Liver (tissue), 9 donors: ENCODE data around the gene TECTB. TPM values are rescaled to one million over a fixed set of nuclear protein-coding genes. Genes with fewer than 3 reads are reported as not detected.

Experiments
- DNase-seq: peaks from one replicate; pipeline ENCODE4 v3.0.0-alpha.2; 2017; ENCODE audit warnings: low spot score
- H3K27ac ChIP-seq, 2 donors: one replicate each; pipeline ENCODE4 v1.7.0; 2013; ENCODE audit warnings: inconsistent platforms in 2 of 2, low read length in 2 of 2, control low read depth in 1 of 2, low read depth in 1 of 2, mild to moderate bottlenecking in 1 of 2
- H3K27me3 ChIP-seq, 4 donors: one replicate each; pipeline versions ENCODE4 v1.6.1 to v1.7.0; 2013; ENCODE audit warnings: low read length in 3 of 4, inconsistent platforms in 1 of 4, mild to moderate bottlenecking in 1 of 4, moderate library complexity in 1 of 4; ENCODE audit not compliant: control insufficient read depth in 4 of 4, insufficient read depth in 4 of 4
- H3K36me3 ChIP-seq, 4 donors: one replicate each; pipeline versions ENCODE4 v1.6.1 to v1.7.0; 2013; ENCODE audit warnings: low read length in 3 of 4, mild to moderate bottlenecking in 3 of 4, low read depth in 1 of 4, moderate library complexity in 1 of 4; ENCODE audit not compliant: control insufficient read depth in 4 of 4, insufficient read depth in 3 of 4
- H3K4me1 ChIP-seq, 4 donors: one replicate each; pipeline versions ENCODE4 v1.6.1 to v1.7.0; 2013; ENCODE audit warnings: low read length in 3 of 4, mild to moderate bottlenecking in 3 of 4, moderate library complexity in 1 of 4; ENCODE audit not compliant: control insufficient read depth in 4 of 4, insufficient read depth in 4 of 4
- H3K4me3 ChIP-seq, 3 donors: one replicate each; pipeline versions ENCODE4 v1.6.1 to v1.7.0; 2013; ENCODE audit warnings: low read length in 3 of 3, control low read depth in 1 of 3, low read depth in 1 of 3, mild to moderate bottlenecking in 1 of 3
- H3K9ac ChIP-seq, 2 donors: one replicate each; pipeline ENCODE4 v1.7.0; 2013; ENCODE audit warnings: low read length in 2 of 2, mild to moderate bottlenecking in 2 of 2, moderate library complexity in 2 of 2, control low read depth in 1 of 2, low read depth in 1 of 2
- H3K9me3 ChIP-seq, 4 donors: one replicate each; pipeline versions ENCODE4 v1.6.1 to v1.7.0; 2013; ENCODE audit warnings: low read length in 3 of 4; ENCODE audit not compliant: control insufficient read depth in 4 of 4
- EGR1 ChIP-seq, 2 donors: IDR thresholded peaks; 2 replicates each; pipeline ENCODE4 v1.6.1; 2016 to 2018; ENCODE audit warnings: antibody characterized with exemption in 2 of 2, low read depth in 2 of 2
- GABPA ChIP-seq, 2 donors: IDR thresholded peaks in 1 of 2; conservative IDR thresholded peaks in 1 of 2; 2 replicates each; pipeline ENCODE4 v1.6.1; 2016; ENCODE audit warnings: antibody characterized with exemption in 2 of 2, mild to moderate bottlenecking in 1 of 2, moderate library complexity in 1 of 2
- HNF4A ChIP-seq, 2 donors: conservative IDR thresholded peaks; 2 replicates each; pipeline ENCODE4 v1.6.1; 2016; ENCODE audit warnings: antibody characterized with exemption in 2 of 2, mild to moderate bottlenecking in 2 of 2
- HNF4G ChIP-seq: IDR thresholded peaks from 2 replicates; pipeline ENCODE4 v1.6.1; 2016; ENCODE audit warnings: antibody characterized with exemption
- JUND ChIP-seq, 2 donors: IDR thresholded peaks; 2 replicates each; pipeline ENCODE4 v1.6.1; 2016; ENCODE audit warnings: antibody characterized with exemption in 2 of 2
- NR2F2 ChIP-seq: IDR thresholded peaks from 2 replicates; pipeline ENCODE4 v1.6.1; 2016; ENCODE audit warnings: antibody characterized with exemption
- RAD21 ChIP-seq, 2 donors: IDR thresholded peaks; 2 replicates each; pipeline ENCODE4 v1.6.1; 2016; ENCODE audit warnings: antibody characterized with exemption in 2 of 2, mild to moderate bottlenecking in 2 of 2
- RXRA ChIP-seq, 2 donors: IDR thresholded peaks; 2 replicates each; pipeline ENCODE4 v1.6.1; 2017 to 2018; ENCODE audit warnings: antibody characterized with exemption in 2 of 2, mild to moderate bottlenecking in 1 of 2
- SP1 ChIP-seq: IDR thresholded peaks from 2 replicates; pipeline ENCODE4 v1.6.1; 2018; ENCODE audit warnings: antibody characterized with exemption, mild to moderate bottlenecking
- TAF1 ChIP-seq: conservative IDR thresholded peaks from 2 replicates; pipeline ENCODE4 v1.6.1; 2016; ENCODE audit warnings: antibody characterized with exemption, mild to moderate bottlenecking
- YY1 ChIP-seq: IDR thresholded peaks from 2 replicates; pipeline ENCODE4 v1.6.1; 2016; ENCODE audit warnings: antibody characterized with exemption, mild to moderate bottlenecking
- WGBS: extraction: QIAGEN DNeasy Blood & Tissue Kit; methylation state at CpG from one replicate; pipeline ENCODE4 v1.1.7; 2013; 5-methylcytosine and 5-hydroxymethylcytosine counted together
- polyA plus RNA-seq, 2 donors: library from polyadenylated mRNA; stranded (reverse) in 1 of 2; unstranded in 1 of 2; fragments of 200-250 nt in 1 of 2; fragments of >200 nt in 1 of 2; fragmentation: Nextera tagmentation in 1 of 2; extraction: Ambion mirVana in 1 of 2; gene quantifications; one replicate each; pipeline versions ENCODE4 v1.2.1 to v1.2.3, GENCODE V29; 2013 to 2015
- total RNA-seq, 2 donors: library from RNA; depleted of rRNA; stranded (reverse); fragments of >200 nt; gene quantifications; one replicate each; pipeline ENCODE4 v1.2.3, GENCODE V29; 2014
- TF ChIP-seq, protein P1 (sequence below): IDR thresholded peaks from 2 replicates; pipeline ENCODE4 v1.6.1; 2016; ENCODE audit warnings: antibody characterized with exemption
- TF ChIP-seq, protein P2 (sequence below): fragments of 150-350 bp; IDR thresholded peaks from 2 replicates; pipeline ENCODE4 v1.5.1; 2017; ENCODE audit warnings: improper control_type of control experiment, low read depth, low read length; ENCODE audit not compliant: missing input control
- TF ChIP-seq, protein P3 (sequence below): IDR thresholded peaks from 2 replicates; pipeline ENCODE4 v1.6.1; 2016; ENCODE audit warnings: antibody characterized with exemption
- TF ChIP-seq, protein P4 (sequence below): IDR thresholded peaks from 2 replicates; pipeline ENCODE4 v1.6.1; 2016; ENCODE audit warnings: antibody characterized with exemption, mild to moderate bottlenecking
- donor health status: healthy.
- donor health status: healthy.
- donor health status: healthy.
- donor health status: healthy.
- donor health status: healthy.

The TECTB gene
- total and polyA plus RNA-seq, 4 donors = 0.05 to 0.44 (median 0.08) TPM

DNA sequence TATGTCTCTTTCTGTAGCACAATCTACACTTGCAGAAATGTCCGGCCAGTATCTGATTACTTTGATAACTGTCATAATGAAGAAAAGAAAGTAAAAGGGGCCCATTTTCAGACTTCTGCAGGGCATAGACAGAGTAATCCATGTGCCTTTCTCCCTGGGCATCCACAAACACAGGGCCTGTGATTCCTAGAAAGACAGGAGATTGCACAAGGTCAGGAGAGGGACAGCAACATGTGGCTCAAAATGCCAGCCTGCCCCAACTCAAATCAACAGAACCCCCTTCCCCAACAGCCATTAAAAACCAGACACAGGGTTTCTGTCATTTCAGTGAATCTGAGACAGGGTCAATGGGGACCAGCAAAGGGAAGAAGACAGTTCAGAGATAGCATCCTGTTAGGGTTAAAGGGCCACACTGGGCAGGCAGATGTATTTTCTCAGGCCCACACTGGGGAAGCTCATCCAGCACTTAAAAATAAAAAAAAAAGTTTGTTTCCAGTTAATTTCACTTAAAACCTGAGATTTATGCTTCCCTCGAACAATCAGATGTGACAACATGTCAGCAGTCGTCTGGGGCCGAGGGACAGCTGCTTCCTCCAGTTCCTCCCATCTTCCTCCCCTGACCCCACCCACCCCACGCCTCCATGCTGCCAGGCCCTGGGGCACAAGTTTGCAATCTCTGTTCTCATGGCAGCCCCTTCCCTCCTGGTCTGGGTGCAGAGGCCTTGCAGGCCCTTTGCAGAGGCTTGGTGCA is 60.0 kb downstream of the TECTB start:
- 80% methylated on average over 5 of the region's 5 CpGs for WGBS
- peaks cover 0 to 10% (median 8%) of the 10 kb centered on the region in 4 donors for H3K4me1 ChIP-seq
- no peak for DNase-seq
- TF ChIP-seq NR2F2 = peak; percentile 25
- TF ChIP-seq, protein P1, sequence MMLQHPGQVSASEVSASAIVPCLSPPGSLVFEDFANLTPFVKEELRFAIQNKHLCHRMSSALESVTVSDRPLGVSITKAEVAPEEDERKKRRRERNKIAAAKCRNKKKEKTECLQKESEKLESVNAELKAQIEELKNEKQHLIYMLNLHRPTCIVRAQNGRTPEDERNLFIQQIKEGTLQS = no peak
- no peak overlapping the region for H3K4me3 ChIP-seq
- H3K36me3 ChIP-seq = no peaks in the 10 kb centered on the region
- no peaks in the 10 kb centered on the region for H3K27me3 ChIP-seq
- H3K9me3 ChIP-seq = no peaks in the 10 kb centered on the region
- no peak overlapping the region for H3K27ac ChIP-seq
- no peak overlapping the region for H3K9ac ChIP-seq

DNA sequence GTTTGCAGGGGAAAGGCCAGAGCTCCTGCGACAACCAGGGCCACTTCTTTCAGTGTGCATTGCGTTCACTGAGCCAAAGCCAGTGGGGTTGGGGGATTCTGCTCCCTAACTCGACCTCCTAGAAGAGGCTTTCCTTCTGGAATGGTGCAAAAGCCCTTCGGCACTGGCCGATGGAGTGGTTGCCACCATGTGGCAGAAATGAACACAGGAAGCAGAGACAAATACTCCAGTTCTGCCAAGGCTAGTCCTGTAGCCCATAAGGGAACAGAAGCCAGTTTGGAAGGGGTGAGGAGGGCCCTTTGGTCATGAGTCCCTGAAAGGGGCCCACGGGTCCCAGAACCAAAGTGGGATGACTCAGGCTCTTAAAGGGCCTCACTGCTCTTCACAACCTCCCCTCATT is 61.1 kb downstream of the TECTB start:
- H3K27ac ChIP-seq = no peak overlapping the region
- no peak overlapping the region for H3K4me3 ChIP-seq
- no peaks in the 10 kb centered on the region for H3K9me3 ChIP-seq
- TF ChIP-seq JUND (IDR thresholded peaks at IDR 0.05) (no peak), HNF4G (no peak), RAD21 (IDR thresholded peaks at IDR 0.05) (peak in 1 of 2 donors; percentile 36)
- TF ChIP-seq, protein P2, sequence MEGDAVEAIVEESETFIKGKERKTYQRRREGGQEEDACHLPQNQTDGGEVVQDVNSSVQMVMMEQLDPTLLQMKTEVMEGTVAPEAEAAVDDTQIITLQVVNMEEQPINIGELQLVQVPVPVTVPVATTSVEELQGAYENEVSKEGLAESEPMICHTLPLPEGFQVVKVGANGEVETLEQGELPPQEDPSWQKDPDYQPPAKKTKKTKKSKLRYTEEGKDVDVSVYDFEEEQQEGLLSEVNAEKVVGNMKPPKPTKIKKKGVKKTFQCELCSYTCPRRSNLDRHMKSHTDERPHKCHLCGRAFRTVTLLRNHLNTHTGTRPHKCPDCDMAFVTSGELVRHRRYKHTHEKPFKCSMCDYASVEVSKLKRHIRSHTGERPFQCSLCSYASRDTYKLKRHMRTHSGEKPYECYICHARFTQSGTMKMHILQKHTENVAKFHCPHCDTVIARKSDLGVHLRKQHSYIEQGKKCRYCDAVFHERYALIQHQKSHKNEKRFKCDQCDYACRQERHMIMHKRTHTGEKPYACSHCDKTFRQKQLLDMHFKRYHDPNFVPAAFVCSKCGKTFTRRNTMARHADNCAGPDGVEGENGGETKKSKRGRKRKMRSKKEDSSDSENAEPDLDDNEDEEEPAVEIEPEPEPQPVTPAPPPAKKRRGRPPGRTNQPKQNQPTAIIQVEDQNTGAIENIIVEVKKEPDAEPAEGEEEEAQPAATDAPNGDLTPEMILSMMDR = no peak
- 80% methylated on average over 6 of the region's 6 CpGs for WGBS
- H3K9ac ChIP-seq = no peak overlapping the region
- H3K27me3 ChIP-seq = no peaks in the 10 kb centered on the region
- H3K4me1 ChIP-seq = peaks cover 0 to 14% (median 13%) of the 10 kb centered on the region in 4 donors
- no peaks in the 10 kb centered on the region for H3K36me3 ChIP-seq
- DNase-seq = no peak

DNA sequence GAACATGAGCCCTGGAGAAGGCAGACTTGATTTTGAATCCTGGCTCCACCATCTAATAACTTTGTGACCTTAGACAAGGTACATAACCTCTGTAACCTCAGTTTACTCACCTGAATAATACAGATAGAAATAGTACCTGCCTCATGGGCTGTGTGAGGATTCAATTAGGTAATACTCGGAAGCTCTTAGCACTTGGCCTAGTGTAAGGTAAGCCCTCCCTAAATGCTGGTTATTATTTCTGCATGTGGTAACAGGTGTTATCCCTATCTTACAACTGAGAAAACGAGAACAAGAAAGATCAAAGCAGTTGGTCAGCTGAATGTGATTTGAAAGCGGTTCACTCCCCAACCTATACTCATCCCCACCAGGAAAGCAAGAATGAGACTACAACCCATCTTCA is 62.0 kb downstream of the TECTB start:
- Histone ChIP-seq H3K9ac (no peak overlapping the region), H3K4me1 (peaks cover 0 to 14% (median 13%) of the 10 kb centered on the region in 4 donors), H3K36me3 (no peaks in the 10 kb centered on the region), H3K9me3 (no peaks in the 10 kb centered on the region), H3K27me3 (no peaks in the 10 kb centered on the region), H3K4me3 (no peak overlapping the region), H3K27ac (no peak overlapping the region)
- TF ChIP-seq GABPA (IDR thresholded peaks at IDR 0.05 in 1 of 2, conservative IDR thresholded peaks at IDR 0.05 in 1 of 2) (no peak), HNF4A (conservative IDR thresholded peaks at IDR 0.05) (no peak), RAD21 (IDR thresholded peaks at IDR 0.05) (no peak), RXRA (IDR thresholded peaks at IDR 0.05) (no peak), TAF1 (no peak), NR2F2 (no peak), SP1 (no peak), EGR1 (IDR thresholded peaks at IDR 0.05; ENCODE audit: low read depth in 2 of 2) (no peak), YY1 (no peak)
- TF ChIP-seq, protein P3, sequence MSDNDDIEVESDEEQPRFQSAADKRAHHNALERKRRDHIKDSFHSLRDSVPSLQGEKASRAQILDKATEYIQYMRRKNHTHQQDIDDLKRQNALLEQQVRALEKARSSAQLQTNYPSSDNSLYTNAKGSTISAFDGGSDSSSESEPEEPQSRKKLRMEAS = no peak
- TF ChIP-seq, protein P4, sequence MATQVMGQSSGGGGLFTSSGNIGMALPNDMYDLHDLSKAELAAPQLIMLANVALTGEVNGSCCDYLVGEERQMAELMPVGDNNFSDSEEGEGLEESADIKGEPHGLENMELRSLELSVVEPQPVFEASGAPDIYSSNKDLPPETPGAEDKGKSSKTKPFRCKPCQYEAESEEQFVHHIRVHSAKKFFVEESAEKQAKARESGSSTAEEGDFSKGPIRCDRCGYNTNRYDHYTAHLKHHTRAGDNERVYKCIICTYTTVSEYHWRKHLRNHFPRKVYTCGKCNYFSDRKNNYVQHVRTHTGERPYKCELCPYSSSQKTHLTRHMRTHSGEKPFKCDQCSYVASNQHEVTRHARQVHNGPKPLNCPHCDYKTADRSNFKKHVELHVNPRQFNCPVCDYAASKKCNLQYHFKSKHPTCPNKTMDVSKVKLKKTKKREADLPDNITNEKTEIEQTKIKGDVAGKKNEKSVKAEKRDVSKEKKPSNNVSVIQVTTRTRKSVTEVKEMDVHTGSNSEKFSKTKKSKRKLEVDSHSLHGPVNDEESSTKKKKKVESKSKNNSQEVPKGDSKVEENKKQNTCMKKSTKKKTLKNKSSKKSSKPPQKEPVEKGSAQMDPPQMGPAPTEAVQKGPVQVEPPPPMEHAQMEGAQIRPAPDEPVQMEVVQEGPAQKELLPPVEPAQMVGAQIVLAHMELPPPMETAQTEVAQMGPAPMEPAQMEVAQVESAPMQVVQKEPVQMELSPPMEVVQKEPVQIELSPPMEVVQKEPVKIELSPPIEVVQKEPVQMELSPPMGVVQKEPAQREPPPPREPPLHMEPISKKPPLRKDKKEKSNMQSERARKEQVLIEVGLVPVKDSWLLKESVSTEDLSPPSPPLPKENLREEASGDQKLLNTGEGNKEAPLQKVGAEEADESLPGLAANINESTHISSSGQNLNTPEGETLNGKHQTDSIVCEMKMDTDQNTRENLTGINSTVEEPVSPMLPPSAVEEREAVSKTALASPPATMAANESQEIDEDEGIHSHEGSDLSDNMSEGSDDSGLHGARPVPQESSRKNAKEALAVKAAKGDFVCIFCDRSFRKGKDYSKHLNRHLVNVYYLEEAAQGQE = no peak
- TF ChIP-seq, protein P1 = no peak
- DNase-seq = no peak
- 89% methylated on average over 3 of the region's 3 CpGs for WGBS
